CD1c-positive myeloid dendritic cell (primary cell): ENCODE data around the gene EHD4.

ENCODE experiments used
- DNase-seq: peaks from one replicate; pipeline ENCODE4 v3.0.0-alpha.2; 2016; ENCODE audit errors: extremely low spot score

EHD4 gene

DNA sequence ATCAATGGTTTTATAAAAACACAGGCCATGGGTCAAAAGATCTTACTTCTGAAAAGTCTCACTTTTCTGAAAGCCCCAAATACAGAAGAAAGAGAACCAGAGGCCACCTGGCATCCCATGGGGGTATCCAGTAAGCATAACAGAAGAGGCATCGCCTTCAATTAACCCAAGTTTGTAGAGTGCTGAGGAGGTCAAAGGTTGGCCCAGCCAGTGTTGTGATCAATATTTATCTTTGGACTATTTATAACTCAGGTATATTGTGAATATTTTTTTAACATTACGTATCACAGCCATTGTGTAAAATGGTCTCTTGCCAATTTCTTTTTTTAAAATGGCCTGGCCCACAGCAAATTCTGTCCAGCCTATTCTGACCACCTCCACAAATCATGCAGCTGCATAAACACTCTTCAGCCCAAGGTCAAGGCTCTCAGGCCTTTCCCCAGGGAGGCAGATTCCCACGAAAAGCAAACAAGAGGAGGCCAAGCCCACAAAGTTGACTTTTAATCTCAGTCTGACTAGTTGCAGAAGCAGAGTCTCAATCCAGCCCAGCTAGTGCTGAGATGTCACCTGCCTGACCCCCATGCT is 52.3 kb downstream of the EHD4 start:
- DNase-seq = no peak

DNA sequence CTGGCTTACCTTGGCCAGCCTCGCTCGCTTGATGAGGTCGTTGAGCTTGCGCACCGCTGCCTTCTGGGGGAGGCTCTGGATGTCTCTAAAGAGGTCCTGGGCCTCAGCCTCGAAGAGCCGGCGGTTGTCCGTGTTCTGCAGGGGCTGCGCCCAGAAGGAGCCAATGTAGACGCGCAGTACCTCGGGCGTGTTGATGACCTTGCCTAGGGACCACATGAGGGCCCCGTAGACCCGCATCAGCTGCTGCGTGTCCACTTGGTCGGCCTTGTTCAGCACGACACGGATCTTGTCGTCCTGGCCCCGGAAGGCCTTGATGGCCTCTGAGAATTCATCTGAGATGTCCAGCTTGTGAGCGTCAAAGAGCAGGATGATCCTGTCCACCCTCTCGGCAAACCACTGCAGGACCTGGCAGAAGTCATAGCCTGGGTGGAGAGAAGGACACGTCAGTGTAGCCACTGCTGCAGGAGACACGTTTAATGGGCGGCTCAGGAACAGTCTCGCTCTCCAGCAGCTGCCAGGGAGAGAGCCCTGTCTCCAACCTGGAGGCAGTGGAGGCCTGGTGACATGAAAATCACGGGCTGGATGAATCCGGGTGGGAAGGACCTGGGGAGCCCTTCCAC is 53.0 kb downstream of the EHD4 start:
- DNase-seq = no peak

DNA sequence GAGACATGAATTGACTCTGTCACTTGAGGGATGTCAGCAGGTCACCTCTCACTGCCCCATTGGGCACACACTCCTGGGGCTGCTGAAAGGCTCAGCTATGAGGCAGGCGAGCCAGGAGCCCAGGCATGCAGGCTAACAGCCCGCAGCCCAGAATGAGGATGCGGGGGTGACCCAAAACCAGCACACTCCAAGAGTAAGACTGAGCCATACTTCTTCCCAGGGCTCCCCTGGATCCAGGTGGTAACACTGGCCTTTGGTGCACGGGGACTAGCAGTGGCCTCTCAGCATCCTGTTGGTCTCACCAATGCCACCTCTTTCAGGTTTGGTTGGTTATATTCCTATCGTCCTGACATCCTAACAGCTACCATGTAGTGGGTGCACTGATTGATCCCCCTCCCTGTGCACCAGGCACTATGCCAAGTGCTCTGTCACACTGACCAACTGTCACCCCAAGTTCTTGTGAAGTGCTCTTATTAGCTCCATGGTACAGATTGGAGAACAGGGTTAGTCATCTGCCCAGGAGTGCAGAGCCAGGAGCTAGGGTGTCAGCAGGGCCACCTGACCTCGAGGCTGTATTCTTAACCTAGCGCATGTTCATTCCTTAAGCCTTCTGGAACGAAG is 53.7 kb downstream of the EHD4 start:
- DNase-seq = no peak

DNA sequence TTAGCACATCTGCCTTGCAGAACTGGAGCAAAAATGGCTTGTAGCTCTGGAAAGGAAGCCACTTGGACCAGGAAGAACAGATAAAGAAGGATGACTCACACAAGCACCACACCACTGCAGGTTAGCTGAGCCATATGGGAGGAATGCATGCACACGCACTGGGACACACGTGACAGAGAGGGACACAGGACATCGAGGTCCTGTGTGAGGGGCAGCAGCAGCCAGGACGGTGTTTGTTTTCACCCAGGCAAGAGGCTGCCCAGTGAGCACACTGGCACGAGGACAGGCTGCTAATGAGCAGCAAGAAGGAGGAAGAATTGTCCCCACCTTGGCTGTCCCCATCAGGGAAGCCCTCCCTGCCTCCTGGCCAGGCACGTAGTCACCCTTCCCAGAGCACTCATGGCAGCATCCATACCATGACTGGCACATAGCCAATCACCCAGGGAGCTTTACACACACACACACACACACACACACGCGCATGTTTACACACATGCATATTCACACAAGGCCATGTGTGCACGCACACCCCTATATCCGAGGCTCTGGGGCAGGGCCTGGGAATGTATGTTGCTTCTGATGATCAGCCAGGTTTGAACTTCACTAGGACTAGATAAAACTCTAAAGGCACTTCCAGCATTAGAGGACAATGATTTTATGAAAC is 54.5 kb downstream of the EHD4 start:
- peak; percentile 29 for DNase-seq

DNA sequence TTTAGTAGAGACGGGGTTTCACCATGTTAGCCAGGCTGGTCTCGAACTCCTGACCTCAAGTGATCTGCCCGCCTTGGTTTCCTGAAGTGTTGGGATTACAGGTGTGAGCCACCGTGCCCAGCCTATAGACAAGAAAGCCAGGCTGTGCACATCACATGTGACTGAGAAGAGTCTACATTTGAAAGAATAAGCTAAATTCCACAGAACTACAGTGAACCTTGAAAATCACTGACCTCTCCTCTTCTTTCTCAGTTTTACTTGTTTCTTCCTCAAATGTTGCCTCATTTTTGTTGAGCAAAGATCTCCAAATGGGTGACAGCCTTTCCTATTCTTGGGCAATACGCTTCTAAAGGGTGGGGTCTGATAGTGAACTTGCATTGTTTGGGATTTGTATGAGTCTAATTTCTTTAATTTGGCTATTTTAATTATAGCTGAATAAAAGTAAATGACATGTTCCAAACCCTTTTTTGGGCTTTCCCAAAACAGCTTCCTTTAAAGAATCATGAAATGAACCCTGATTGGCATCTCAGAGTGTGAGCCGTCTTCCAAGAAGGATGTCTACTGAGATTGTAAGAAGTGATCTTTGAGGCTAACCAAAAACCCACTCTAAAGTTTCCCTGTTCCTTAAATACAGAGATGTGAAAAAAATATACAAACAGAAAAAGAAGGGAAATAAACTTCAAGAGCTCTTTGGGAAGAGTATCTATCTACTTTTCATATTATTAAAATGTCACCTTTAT is 56.9 kb downstream of the EHD4 start:
- peak; percentile 83 for DNase-seq

DNA sequence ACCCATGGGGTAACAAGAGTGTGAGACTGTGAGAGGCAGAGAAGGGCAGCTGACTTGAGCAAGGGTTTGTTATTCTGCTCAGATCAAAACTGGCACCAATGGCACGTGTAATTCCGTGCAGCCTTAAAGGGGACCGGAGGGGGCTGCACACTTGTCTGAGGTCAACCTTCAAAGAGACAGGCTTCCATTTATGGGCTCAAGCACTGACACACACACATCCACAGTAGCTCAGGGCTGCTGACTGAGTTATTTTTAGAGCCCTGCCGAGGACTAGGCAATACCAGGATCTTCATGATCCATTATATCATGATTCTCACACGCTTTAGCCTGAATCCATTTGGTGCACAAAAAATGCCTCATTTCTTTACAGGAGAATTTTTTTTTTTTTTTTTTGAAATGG is 57.9 kb downstream of the EHD4 start:
- DNase-seq = no peak

DNA sequence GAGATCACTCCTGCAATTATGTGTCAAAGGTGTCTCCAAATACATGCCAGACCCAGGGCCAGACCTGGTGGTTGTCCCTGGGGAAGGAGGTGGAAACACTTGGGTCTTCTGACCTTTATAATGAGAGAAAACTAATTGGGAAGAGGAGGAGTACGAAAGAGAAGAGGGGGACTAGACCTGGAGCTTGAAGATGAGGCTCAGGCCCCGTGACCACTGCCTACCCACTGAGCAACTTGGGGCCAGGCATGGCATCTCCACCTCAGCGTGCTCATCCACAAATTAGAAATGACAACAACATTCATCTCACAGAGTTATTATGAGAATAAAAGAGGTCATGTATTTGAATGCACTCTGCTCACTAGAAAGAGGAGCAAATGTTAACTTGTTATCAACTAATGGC is 59.1 kb downstream of the EHD4 start:
- DNase-seq = no peak

DNA sequence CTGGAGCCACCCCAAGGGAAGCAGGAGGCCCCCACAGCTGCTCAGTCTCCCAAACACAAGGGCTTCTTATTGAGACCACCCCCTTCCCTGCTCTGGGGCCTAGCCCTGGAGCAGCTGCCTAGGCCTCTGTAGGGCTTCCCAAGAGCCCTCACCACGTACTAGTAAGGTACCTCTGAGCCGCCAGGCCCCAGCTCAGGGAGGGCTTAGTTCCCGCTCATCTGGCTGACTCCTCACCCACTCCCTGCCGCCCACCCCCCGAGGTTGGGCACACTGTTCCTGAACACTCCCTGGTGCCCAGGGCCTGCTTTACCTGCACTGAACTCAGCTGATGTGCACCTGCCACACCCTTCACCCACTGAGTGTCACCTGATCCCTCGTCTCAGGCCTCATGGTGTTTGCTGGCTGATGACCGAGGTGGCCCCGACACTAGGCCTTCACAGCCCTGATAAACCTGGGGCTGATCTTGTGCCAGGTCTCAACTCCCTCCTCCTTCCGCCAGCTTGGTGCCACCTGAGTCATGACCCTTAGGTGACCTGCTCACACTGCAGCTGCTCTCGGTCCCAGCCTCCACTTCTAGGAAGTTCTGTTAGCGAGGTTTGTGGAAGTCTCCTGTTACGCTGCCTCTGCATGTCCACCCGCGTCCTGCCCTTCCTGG is 60.5 kb downstream of the EHD4 start:
- no peak for DNase-seq

DNA sequence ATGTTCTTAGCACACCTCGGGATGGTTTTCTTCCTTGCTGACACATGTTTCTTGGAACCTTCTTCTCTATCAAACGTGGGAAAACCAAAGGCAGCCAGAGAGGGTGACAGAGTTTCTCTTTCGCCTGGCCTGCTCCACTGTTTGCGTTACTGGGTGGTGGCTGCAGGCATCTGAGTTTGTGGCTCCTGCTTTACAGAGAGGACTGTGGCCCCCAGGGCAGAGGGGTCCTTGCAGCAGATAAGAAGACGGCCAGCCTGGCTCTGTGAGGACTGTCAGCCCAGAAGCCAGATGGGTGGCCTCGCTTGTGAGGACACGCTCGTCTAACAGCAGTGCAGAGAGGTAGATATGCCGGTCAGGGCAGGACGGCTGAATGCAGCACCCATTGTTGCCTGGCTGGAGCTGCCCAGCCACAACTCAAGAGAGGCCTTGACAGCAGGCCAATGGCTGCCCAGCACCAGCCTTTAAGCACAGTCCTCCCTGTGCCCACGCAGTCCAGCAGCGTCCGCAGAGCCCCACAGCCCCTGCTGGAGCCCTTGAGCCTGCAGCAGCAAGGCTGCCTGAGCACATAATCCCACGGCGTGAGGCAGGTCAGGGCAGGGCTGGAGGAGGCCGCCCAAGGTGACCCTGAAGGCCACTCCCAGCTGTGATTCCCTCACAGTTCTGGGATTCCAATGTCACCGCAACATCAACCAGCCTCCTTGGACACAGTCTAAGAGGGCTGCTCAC is 63.5 kb downstream of the EHD4 start:
- no peak for DNase-seq

DNA sequence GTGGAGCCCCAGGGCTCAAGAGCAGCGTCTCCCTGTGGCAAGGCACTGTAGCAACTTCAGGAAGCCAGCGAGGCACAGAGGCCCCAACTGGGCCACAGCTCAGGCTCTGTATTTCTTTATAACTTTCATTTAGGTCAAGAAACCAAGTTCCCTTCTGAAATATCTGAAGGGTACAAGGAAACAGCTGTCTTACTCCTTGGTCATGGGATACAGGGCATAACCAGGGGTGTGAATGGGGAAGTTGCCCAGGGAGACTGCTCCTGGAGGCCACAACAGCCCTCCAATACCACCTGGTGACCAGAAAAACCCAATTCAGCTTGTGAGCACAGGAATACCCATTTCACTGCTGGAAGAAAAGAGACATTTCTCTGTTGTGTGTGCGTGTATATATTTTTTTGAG is 65.2 kb downstream of the EHD4 start:
- DNase-seq = peak; percentile 34

DNA sequence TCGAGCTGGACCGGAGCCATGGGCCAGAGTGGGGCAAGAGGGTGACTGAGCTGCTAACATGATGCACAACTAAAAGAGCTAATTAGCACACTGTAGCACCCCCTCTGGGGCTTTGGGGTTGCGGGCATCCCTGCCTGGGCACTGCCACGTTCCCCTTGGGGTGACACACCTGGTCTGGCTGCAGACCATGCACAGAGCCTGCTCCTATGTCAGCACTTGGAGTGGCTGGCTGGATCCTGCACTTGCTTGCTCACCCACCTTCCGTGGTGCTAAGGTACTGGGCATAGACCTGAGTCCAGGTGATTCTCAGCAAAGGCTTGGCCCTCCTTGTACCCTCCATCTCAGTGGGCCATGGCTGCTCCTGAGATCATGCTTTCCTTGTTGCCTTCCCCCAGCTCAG is 65.7 kb downstream of the EHD4 start:
- DNase-seq = no peak

DNA sequence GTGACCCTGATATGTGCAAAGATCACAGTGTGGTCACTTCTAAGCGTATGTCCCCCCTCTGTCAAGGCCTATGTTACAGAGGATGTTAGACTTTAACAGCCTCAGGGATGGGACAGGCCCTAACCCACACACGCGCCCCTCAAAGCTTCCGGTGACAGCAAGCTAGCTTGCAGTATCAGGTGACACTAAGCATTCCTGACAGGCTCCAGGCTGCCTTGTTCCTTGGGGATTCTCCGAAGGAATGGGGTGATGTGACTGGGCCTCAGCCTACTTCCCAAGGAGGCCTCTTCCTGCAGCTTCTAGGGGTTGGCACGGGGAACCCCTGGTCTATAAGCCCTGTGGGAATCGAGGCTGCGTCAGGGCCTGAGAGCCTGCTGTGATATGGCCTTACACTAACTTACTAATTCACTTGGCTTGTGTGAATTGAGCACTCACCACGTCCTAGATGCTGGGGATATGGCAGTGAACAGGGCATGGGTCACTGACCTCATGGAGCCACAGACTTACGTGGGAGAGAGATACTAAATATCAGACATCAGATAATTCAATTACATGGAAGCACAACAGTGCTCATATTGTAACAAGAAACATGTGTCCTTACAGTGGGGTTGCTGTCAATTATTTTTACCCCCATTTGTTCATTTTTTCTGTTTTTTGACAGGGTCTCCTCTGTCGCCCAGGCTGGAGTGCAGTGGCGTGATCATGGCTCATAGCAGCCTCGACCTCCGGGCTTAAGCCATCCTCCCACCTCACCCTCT is 67.1 kb downstream of the EHD4 start:
- no peak for DNase-seq

DNA sequence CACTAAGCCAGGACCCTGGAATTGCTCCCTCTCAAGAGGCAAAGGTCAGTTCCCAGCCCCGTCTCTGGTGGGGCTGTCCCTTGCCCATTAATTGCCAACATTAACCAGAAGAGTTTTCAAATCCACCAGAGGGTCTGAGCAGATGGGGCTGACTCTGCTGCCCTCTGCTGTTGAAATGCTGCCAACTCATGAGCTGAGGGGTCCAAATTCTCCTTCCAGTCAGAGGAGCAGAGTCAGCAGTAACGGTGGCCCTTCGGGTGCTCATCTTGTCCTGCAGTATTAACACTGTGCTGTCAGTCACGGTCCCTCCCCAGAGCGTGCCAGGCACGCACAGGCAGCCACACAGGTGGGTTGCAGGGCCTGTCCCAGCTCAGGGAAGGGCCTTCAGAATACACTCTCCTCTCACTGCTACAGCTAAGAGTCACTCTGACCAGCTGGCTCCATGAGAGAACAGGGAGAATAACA is 67.8 kb downstream of the EHD4 start:
- DNase-seq = peak; percentile 66

DNA sequence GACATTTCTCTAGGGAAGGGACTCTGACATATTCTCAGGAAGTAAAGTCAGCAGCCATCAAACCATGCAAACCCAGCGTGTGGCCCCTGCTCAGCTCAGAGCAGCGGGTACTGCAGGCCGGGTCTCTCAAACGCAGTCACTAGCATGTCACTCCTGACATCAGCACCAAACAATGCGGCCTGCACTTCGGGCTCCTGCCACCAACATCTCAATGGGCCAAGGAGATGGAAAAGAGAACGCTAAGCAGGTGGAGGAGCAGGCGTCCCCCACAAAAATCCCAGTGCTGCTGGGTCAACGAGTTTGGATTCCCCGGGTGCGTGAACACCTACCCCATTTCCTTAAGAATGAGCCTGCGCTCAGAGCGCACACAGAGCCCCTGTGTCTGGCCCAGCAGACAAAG is 68.6 kb downstream of the EHD4 start:
- DNase-seq = no peak

DNA sequence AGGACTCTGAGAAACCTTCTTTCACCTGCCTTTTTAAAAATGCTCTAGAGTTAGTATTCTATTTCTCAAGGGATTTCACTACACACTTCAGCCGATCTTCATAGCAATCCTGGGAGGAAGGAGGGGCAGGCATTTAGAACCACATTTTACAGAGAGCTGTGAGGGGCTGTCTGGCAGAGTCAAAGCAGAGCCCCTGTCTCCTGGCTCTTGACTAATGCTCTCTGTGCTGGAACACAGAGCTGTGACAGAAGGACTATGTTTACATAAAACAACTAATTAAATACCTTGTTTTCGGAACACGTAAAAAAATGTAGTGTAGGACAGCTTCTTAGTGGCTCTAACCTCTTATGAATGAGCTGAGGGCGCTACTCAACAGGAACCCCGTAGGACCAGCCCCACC is 70.9 kb downstream of the EHD4 start:
- DNase-seq = no peak

DNA sequence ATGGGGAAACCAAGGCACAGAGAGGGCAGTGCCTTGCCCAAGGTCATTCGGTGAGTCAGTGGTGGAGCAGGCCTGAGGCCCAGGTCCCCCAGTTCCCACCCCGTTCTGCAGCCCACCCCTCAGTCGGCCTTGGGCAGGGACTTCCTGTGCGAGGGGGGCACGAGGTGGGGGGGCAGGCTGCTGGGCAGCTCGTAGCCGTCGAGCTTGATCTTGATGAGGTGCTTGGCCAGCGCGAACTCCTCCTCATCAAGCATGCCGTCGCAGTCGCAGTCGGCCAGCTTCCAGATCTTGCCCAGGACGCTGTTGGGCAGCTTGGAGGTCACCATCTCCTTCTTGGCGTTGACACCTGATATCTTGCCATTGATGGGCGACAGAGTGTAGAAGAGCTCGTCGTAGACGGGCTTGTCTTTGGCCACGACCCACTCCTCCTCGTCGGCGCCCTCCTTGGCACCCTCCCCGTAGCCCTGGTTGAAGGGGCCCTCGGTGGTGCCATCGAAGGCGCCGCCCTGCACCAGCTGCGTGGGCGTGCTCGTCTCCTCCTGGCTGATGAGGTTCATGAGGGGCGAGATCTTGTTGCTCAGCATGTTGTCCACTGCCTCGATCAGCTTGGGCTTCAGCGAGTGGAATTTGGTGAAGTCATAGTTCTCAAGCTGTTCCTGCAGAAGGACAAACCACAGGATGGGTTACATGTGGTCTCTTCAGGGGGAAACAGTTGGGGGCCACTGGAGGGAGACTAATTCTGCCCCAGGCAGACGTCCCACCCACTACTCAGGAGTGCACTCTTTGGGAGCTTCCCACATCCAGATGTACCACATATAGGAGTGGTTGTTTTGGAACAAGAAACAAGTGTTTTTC is 71.6 kb downstream of the EHD4 start:
- no peak for DNase-seq

DNA sequence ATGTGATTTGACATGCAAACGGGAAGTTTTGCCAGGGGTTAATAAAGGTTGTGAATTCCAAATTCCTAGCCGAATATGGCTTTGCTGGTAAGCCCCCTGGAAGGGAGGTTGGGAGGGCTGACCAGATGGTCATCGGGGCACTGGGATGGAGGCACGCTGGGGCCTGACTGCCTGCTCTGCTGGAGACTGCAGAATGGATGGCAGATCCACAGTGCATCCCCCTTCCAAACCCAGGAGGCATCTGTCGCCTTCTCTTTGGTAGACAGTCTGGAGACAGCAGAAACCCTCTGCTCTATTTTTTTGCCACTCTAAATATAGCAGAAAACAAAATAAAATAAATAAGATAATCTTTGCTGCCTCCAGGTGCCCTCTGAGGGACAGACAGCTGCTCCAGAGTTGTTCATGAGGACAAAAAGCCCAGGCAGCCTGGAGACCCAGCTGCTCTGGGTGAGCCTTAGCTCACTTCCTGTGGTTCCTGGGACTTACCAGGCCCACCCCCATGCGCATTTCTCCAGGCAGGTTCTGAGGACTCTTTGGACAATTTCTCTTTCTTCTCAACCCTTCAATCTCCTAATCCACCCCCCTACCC is 72.4 kb downstream of the EHD4 start:
- DNase-seq = no peak

DNA sequence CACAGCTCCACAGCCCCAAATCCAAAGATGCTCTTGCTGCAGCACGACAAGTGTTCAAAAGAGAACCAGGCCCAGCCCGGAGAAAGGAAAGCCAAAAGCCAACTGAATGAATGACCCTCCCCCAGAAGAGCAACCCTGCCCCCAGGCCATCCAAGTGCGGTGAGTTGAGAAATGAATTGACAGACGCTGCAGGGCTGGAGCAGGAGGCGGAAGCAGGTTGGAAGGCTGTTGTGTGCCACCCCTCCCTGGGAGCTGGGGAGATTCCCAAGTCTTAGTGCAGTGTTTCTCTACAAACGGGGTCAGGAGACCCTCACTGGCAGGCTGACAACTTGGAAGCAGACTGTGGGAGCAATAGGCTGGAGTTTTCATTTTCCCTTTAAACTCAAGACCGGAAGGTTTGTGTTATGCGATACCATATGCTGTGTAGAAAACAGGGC is 75.0 kb downstream of the EHD4 start:
- no peak for DNase-seq

DNA sequence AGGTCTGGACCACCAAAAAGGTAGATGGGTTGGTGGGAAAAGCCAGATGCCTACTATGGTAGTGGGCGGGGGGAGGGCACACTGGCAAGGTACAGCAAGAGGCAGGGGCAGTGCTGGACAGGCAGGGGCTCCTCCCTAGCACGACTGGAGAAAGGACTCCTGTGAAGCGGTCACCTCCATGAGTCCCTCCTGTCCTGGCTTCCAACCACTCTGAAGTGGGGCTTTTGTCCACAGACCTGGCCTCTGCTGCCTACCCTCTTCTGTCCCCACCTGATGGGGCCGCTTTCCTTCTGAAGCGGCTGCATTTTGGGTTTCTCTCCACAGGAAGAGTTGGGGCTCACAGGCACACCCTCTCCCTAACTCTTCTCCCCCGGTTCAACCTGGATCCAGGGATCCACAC is 75.8 kb downstream of the EHD4 start:
- DNase-seq = no peak
